ENCODE results near the gene EXOC1L.
"Not testable (repeated sequence)": the region's sequence is repeated elsewhere in the genome, so short reads cannot be mapped to it uniquely, and the experiment has no call there.

Gene EXOC1L

GRCh38 chr4:55838952-55839351 lies 19.4 kb downstream of the EXOC1L start:
- DNase-seq (ENCODE audit: low spot score) = no peak

DNA sequence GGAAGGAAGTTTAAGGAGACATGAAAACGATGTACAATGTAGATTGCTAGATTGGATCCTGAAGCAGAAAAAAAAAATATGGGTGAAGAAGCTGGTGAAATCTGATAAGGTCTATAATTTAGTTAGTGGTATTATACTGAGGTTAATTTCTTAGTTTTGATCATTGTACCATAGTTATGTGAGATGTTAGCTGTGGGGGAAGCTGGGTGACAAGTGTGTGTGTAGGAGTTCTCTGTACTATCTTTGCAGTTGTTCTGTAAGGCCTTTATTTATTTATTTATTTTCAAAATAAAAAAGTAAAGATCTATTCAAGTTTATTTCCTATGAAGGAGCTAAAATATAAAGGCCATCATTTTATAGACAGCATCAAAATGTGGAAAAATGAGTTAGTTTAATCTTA lies 21.4 kb downstream of the EXOC1L start:
- DNase-seq (ENCODE audit: low spot score) = no peak

GRCh38 chr4:55841373-55842239 lies 22.0 kb downstream of the EXOC1L start:
- not testable (repeated sequence) for DNase-seq (ENCODE audit: low spot score)

GRCh38 chr4:55842312-55842711 lies 22.7 kb downstream of the EXOC1L start:
- DNase-seq (ENCODE audit: low spot score) = not testable (repeated sequence)

- no peak for DNase-seq (ENCODE audit: low spot score)
These were observed 30.1 kb downstream of the EXOC1L start for GRCh38 chr4:55849724-55850123.

GRCh38 chr4:55851885-55852284 lies 32.3 kb downstream of the EXOC1L start:
- no peak for DNase-seq (ENCODE audit: low spot score)

- peak; percentile 96 for DNase-seq (ENCODE audit: low spot score)
These were observed 34.0 kb downstream of the EXOC1L start, which contains the start of gene EXOC1 for GRCh38 chr4:55853484-55854046. TSS of gene EXOC1 (plus strand) at chr4:55853648. CDS start at chr4:55858324, 4,676 bp downstream.

DNA sequence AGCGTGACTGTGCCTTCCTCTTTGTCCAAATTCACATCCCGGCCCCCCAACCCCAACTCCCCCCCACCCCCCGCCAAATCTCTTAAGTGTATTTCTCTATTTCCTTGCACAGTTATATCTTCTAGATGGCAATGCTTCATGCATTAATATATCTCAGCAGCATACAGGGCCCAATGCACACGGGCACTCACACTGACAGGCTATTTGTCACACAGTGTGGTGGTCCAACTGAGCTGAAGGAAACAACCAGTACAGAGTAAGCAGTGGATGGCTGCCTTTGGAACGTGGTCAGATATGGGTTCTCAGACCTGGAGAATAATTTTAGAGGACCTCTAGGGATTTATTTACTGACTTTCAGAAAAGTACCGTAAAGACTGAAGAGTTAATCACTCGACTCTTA lies 34.5 kb downstream of the EXOC1L start:
- DNase-seq (ENCODE audit: low spot score) = no peak

DNA sequence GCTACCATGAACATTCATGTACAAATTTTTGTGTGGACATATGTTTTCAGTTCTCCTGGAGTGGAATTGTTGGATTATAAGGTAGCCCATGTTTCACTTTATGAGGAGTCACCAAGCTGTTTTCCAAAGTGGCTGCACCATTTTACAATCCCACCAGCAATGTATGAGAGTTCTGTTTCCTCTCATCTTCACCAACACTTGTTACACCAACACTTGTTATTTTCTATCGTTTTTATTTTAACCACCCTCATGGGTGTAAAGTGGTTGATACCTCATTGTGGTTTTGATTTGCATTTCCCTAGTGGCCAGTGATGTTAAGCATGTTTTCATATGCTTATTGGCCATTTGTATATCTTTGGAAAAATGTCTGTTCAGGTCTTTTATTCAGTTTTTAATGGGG lies 38.0 kb downstream of the EXOC1L start:
- DNase-seq (ENCODE audit: low spot score) = no peak

DNA sequence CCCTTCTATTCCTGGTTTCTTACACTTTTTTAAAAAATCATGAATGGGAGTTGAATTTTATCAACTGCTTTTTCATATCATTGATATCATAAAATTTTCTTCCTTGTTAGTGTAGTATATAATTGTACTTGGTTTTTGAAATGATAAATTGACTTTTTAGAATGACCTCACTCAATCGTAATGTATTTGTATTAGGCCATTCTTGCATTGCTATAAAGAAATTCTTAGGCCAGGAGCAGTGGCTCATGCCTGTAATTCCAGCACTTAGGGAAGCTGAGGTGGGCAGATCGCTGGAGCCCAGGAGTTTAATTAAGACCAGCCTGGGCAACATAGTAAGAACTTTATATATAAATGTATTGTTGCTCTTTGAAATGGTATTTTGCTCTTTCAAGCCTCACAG lies 40.1 kb downstream of the EXOC1L start:
- no peak for DNase-seq (ENCODE audit: low spot score)

DNA sequence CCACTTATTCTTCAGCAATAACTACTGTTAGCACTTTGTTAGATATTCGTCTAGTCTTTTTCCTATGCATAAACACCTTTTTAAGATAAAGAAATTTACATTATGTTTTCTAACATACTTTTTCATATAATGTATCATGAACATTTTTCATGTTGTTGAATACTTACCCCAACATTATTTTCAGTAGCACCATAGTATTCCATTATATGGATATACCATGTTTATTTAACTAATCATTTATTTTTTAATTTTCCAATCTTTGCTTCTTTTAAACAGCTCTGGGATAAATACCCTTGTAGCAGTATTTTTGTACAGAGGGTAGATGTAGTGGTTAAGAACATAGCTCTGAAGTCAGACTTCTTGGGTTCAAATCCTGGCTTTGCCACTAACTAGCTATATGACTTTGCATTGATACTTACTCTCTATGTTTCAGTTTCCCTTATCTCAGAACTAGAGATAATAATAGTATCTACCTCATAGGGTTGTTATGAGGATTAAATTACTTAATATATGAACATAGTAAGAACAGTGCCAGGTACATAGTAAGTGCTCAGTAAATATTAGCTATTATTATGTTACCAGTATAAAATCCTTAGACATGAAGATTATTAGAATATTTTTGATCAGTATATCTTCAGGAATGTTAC lies 45.1 kb downstream of the EXOC1L start:
- DNase-seq (ENCODE audit: low spot score) = no peak

DNA sequence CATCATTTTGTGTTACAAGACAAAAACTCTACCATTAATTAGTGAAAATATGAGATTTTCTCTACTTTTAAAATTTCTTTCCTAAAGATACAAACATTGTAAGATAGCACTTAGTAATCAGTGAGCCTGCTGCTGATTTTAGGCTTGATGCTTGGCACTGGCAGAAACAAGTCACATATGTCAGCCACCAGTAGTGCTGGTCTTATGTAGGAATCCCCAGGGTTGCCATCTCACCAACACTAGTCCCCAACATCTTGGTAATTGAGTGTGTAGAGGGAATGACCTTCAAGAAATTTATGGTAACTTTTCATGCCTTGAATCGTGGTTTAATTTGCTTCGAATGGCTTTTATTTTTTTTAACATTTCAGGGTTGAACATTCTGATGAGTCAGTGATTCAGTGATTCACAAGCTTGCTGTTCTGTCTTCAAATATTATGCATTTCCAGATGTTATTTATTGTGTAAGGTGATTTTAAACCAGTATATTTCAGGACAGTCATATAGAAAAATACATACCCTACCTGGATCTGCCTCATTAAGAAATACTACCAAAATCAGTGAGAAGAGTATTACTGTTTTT lies 45.7 kb downstream of the EXOC1L start:
- no peak for DNase-seq (ENCODE audit: low spot score)

GRCh38 chr4:55866290-55866907 lies 46.8 kb downstream of the EXOC1L start:
- no peak for DNase-seq (ENCODE audit: low spot score)

GRCh38 chr4:55866973-55867574 lies 47.5 kb downstream of the EXOC1L start:
- peak; percentile 57 for DNase-seq (ENCODE audit: low spot score)

DNA sequence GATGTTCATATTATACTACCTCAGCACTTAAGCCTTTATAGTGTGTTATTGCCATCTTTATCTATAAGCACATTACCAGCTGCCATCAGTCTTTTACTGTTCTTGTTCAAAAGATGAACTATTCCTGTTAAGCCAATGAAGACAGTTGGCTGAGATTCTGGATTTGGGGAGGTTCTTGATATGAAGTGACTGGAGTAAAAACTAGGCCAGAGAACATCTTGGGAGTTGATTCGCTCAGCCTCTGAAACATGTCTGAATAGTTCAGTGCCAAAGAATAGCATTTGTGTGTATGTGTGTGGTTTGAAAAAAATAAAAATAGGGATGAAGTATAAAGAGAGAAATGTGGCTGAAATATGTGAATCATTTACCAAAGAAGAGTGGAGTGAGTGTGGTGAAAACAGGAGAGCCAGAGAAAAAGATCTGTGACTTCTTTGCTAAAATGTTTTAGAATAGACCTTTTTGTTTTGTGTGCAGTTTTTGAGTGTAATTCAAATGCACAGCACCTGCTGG lies 49.0 kb downstream of the EXOC1L start:
- DNase-seq (ENCODE audit: low spot score) = no peak

- DNase-seq (ENCODE audit: low spot score) = no peak
These were observed 51.8 kb downstream of the EXOC1L start for GRCh38 chr4:55871299-55871800.

DNA sequence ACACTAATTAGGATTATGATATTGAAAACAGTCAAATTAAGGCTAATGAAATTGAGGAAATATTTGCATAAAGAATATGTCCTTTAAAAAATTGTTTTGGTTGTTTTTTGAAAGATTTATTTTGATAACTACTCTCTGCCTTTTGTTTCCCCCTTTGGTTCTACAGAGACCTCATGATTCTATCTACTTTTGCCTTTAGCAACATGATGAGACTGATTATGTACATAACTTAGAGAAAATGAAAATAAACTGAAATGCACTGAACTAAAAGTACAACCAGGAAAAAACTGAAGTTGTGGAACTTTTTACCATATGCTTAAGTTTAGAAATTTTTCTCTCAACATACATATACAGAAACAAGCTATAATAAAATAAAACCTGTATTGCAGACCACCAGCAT lies 55.2 kb downstream of the EXOC1L start:
- DNase-seq (ENCODE audit: low spot score) = no peak

DNA sequence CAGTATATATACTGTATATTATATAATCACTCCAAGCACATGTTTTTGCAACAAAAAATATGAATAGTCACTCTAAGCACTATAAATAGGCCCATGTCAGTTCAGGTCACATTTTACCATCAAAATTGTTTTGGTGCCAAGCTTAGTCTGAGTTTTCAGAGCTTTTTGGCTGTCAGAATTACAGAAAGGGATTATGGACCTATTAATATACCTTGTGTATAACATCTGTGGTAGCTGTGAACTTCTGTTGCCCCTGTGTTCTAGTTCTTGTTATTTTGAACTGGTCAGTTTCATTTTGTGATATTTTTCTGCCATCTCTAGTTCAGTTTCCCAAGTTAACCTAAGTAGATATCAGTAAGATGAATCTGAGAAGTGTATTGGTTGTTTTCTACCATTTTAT lies 56.8 kb downstream of the EXOC1L start:
- no peak for DNase-seq (ENCODE audit: low spot score)

DNA sequence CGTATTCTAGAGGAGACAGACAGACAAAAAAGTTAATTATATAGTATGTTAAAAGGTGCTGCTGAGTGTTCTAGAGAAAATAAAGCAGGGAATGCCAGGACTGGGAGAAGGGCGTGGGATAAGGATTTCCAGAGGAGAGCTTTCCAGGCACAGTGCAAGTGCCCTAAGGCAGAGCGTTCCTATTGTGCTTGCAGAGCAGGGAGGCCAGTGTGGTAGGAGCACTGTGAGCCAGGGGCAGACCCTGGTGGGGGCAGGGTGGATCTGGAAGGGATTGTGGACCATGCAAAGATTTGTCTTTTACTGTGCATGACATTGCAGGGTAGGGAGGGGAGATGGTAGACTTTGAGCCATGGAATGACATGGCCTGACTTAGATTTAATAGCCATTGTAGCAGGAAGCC lies 59.6 kb downstream of the EXOC1L start:
- DNase-seq (ENCODE audit: low spot score) = no peak

GRCh38 chr4:55880652-55881280 lies 61.2 kb downstream of the EXOC1L start:
- DNase-seq (ENCODE audit: low spot score) = no peak

All from globus pallidus (tissue), 1 donor.